K562 (cell line): ENCODE measurements around the gene C16orf92. TPM values are rescaled to one million over a fixed set of nuclear protein-coding genes. Genes with fewer than 3 reads are reported as not detected.

Experiments
- CEBPB ChIP-seq: fragments of 450-650 bp; IDR thresholded peaks from 2 replicates; pipeline ENCODE4 v1.6.1; 2016; ENCODE audit warnings: missing genetic modification characterization, missing compliant biosample characterization
- CSDE1 ChIP-seq, 2 experiments: fragments of 450-650 bp; IDR thresholded peaks; 2 replicates each; pipeline ENCODE4 v1.6.1; 2016; ENCODE audit warnings: mild to moderate bottlenecking in 1 of 2
- DEAF1 ChIP-seq: fragments of 450-650 bp; formaldehyde crosslinking; IDR thresholded peaks from 2 replicates; pipeline ENCODE4 v1.4.0; 2020; ENCODE audit warnings: mild to moderate bottlenecking, moderate library complexity
- GTF2B ChIP-seq: IDR thresholded peaks from 2 replicates; pipeline ENCODE4 v1.6.1; 2011; ENCODE audit not compliant: insufficient read length; ENCODE audit errors: extremely low read depth
- HNRNPL ChIP-seq: fragments of 200-400 bp; formaldehyde crosslinking; IDR thresholded peaks from 2 replicates; pipeline ENCODE4 v1.6.1; 2017; ENCODE audit warnings: low read depth, mild to moderate bottlenecking, low read length
- HOXB6 ChIP-seq: fragments of 250-450 bp; sonication (Bioruptor Pico); IDR thresholded peaks from 2 replicates; pipeline ENCODE4 v1.5.1; 2022; ENCODE audit warnings: mild to moderate bottlenecking, borderline replicate concordance
- HSF4 ChIP-seq: fragments of 250-450 bp; sonication (Bioruptor Pico); IDR thresholded peaks from 2 replicates; pipeline ENCODE4 v2.1.2; 2022; ENCODE audit warnings: mild to moderate bottlenecking, moderate library complexity, borderline replicate concordance
- MGA ChIP-seq: fragments of 450-650 bp; IDR thresholded peaks from 2 replicates; pipeline ENCODE4 v1.6.1; 2016; ENCODE audit warnings: mild to moderate bottlenecking, moderate library complexity
- PTTG1 ChIP-seq: fragments of 450-650 bp; IDR thresholded peaks from 2 replicates; pipeline ENCODE4 v1.6.1; 2016; ENCODE audit warnings: low read depth, mild to moderate bottlenecking, missing genetic modification characterization, missing compliant biosample characterization
- SOX6 ChIP-seq: fragments of 450-650 bp; IDR thresholded peaks from 2 replicates; pipeline ENCODE4 v1.6.1; 2014; ENCODE audit warnings: mild to moderate bottlenecking
- SRF ChIP-seq, 2 experiments: fragments of 250-450, 450-650 bp in 1 of 2; sonication (Bioruptor Pico) in 1 of 2; sonication (generic) in 1 of 2; formaldehyde crosslinking; IDR thresholded peaks; 2 replicates each; pipeline versions ENCODE4 v1.5.0 to v1.5.1; 2020 to 2022; ENCODE audit warnings: mild to moderate bottlenecking in 1 of 2, missing genetic modification reagents in 1 of 2
- XRCC5 ChIP-seq: fragments of 200-400 bp; formaldehyde crosslinking; IDR thresholded peaks from 2 replicates; pipeline ENCODE4 v1.6.1; 2017; ENCODE audit warnings: low read depth, mild to moderate bottlenecking, low read length
- ZNF76 ChIP-seq: fragments of 250-450 bp; sonication (Bioruptor Pico); IDR thresholded peaks from 2 replicates; pipeline ENCODE4 v1.4.0; 2020; ENCODE audit warnings: mild to moderate bottlenecking, moderate library complexity, borderline replicate concordance
- polyA plus RNA-seq, 8 experiments: library from polyadenylated mRNA; depleted of rRNA in 4 of 8; stranded (reverse) in 5 of 8; unstranded in 3 of 8; fragments of >200 nt; fragmentation: Nextera tagmentation in 2 of 8; fragmentation: Illumina TruSeq in 1 of 8; extraction: Ambion mirVana in 2 of 8; extraction: Trizol in 1 of 8; gene quantifications; 2 replicates each; pipeline versions ENCODE4 v1.2.1 to v1.2.3, GENCODE V29; 2011 to 2014; ENCODE audit warnings: inconsistent platforms in 1 of 8, missing spikeins in 1 of 8
- total RNA-seq, 7 experiments: library from RNA; depleted of rRNA in 6 of 7; stranded (reverse); fragments of >200 nt in 6 of 7; fragmentation: Illumina TruSeq in 2 of 7; extraction: Trizol in 2 of 7; gene quantifications; 2 replicates each; pipeline versions ENCODE4 v1.2.1 to v1.2.3, GENCODE V29; 2011 to 2021; ENCODE audit warnings: low replicate concordance in 1 of 7

C16orf92 gene
- total and polyA plus RNA-seq, 9 of the 15 experiments (the other 6 are each of a cell fraction or from before 2014, with no cell fraction given): not detected

- TF ChIP-seq MGA (peak; percentile 95), XRCC5 (0 out of 2 replicates have a peak, but pooled peaks have one; percentile 21), GTF2B (peak; percentile 25), CSDE1 (IDR thresholded peaks at IDR 0.05) (no peak; a peak in 1 of 4 replicates), PTTG1 (tag) (no peak), HOXB6 (no peak), SOX6 (peak; percentile 71), HSF4 (no peak), CEBPB (tag) (no peak), SRF (CRISPR knock-in tag; IDR thresholded peaks at IDR 0.05) (peak in 1 of 2 experiments; percentile 92; a peak in 2 of 4 replicates), ZNF76 (CRISPR knock-in tag) (peak; percentile 78; the same call in 1 of the 2 replicates), HNRNPL (peak; percentile 84; the same call in 1 of the 2 replicates), DEAF1 (CRISPR knock-in tag) (no peak)
Measured at GRCh38 chr16:30065102-30065942, 42.3 kb downstream of the C16orf92 start, which contains the start of gene ALDOA (continued).
